Pulmonary artery endothelial cell (primary cell): ENCODE results near the gene DLG2. TPM values are rescaled to one million over a fixed set of nuclear protein-coding genes. Genes with fewer than 3 reads are reported as not detected.

ENCODE experiments used
- DNase-seq: peaks from one replicate; pipeline ENCODE4 v3.0.0-alpha.2; 2011; ENCODE audit warnings: low read depth, low spot score
- total RNA-seq: library from RNA; depleted of rRNA; stranded (reverse); fragments of >200 nt; gene quantifications from 2 replicates; pipeline ENCODE4 v1.2.3, GENCODE V29; 2014

The DLG2 gene
- total RNA-seq, 1 donor from 2014 or later: 0.66 TPM

- no peak for DNase-seq
Observed at GRCh38 chr11:83510530-83511460, 2116.3 kb downstream of the DLG2 start.

GRCh38 chr11:83508804-83509203 lies 2118.3 kb downstream of the DLG2 start:
- no peak for DNase-seq

DNA sequence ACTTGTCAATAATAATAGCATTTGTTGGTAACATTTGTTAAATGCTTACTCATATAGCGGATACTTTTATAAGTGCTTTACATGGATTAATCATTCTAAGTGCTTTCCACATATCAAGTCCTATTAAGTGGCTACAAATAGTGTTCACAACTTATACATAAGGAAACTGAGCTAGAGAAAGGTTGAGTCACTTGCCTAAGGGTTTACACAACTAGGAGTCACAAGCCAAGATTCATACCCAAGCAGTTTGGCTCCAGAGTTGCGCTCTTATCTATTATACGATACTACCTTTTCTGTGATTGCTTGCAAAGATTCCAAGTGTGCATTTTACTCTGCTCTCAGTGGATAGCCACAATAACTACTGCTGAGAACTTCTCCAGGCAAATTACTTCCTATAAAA lies 2125.1 kb downstream of the DLG2 start:
- DNase-seq: no peak

- no peak for DNase-seq
Observed at GRCh38 chr11:83493917-83494316, 2133.2 kb downstream of the DLG2 start.

DNA sequence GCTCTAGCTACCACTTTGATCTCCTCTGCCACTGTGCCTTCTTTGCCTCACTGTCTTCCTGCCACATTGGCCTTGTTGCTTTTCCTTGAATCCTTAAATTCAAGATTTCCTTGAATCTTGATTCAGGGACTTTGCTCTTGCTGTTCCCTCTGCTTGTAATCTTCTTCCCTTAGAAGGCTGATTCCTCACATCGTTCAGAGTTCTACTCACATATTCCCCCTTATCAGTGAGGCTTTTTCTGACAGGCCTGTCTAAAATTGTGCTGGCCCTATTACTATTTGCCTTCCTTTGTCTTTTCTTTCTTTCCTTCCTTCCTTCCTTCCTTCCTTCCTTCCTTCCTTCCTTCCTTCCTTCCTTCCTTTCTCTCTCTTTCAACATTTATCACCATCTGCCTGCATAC lies 2134.1 kb downstream of the DLG2 start:
- no peak for DNase-seq

DNA sequence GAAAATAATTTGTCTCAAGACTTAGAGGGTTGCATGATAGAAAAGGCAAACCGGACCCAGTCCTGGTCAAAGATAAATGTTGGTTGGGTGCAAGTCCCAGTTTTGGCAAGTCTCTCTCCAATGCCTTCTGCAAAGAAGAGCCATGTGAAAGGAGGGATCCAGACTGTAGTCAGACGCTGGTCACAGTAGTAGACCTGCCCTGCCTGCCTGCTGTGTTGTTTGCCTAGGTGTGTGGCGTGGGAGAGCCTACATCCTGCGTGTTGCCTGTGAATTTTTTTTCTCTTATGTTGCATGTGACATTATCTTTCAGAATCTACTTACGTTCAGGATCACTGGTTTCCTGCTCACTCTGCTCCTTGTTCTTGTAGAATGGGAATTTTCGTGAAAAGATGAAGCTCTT lies 2143.3 kb downstream of the DLG2 start:
- DNase-seq: no peak

- DNase-seq: no peak
Observed at GRCh38 chr11:83480811-83481210, 2146.3 kb downstream of the DLG2 start.

DNA sequence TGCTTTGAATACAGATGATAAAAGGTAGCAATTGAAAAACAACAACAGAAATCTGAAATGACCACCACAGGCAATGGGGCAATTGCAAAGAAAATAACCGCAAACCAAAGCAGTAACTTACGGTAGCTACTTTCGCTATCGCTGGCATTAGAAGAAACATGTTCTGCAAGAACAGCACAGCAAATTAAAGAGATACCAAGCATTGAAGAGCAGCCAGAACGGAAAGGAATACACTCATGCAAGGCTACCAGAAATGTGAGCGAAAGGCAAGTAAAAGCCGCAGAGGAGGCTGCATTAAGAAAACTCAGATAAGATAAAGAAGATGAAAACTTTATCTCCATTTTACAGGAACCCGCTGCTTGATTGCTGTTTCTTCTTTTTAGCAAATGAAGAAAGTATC lies 2146.9 kb downstream of the DLG2 start:
- no peak for DNase-seq

DNA sequence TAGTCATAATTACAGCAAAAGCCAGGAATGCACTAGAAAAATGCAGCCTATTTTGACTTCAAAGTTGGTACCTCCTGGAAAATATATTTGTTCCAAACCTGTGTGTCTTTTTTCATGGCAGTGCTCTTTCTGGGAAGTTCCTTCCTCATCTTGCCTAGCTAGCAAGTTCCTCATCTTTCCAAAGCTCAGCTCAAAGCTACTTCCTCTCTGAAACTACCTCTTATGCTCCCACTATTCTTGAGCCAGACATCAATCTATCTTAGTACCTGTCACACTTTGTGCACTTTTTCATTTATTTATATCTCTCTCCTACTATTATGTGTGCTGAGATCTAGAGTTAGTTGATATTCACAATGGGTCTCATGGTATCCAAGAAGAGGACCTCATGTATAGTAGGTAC lies 2149.4 kb downstream of the DLG2 start:
- DNase-seq: no peak

- DNase-seq: no peak
Observed at GRCh38 chr11:83475760-83476159, 2151.4 kb downstream of the DLG2 start.

GRCh38 chr11:83473743-83474142 lies 2153.4 kb downstream of the DLG2 start:
- DNase-seq: no peak

DNA sequence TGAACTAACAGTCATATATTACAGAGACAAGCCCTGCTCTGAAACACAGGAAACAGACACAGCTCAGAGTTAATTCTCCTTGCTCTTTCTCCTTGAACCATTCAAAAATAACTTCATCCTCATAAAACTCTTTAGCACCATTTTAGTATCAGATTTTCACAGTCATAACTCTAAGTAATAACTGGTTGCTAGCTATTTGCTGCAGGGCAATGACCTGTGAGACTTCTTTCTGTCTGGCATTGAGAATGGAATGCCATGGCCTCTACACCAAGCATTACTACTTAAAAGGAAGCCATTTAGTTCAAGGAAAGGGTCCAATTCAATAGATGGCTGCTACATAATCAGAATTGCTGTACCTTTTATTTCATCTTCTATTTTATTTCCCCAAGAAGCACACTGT lies 2154.3 kb downstream of the DLG2 start:
- DNase-seq: no peak

GRCh38 chr11:83471831-83472727 lies 2155.1 kb downstream of the DLG2 start:
- no peak for DNase-seq

- no peak for DNase-seq
Observed at GRCh38 chr11:83467837-83468236, 2159.3 kb downstream of the DLG2 start.

DNA sequence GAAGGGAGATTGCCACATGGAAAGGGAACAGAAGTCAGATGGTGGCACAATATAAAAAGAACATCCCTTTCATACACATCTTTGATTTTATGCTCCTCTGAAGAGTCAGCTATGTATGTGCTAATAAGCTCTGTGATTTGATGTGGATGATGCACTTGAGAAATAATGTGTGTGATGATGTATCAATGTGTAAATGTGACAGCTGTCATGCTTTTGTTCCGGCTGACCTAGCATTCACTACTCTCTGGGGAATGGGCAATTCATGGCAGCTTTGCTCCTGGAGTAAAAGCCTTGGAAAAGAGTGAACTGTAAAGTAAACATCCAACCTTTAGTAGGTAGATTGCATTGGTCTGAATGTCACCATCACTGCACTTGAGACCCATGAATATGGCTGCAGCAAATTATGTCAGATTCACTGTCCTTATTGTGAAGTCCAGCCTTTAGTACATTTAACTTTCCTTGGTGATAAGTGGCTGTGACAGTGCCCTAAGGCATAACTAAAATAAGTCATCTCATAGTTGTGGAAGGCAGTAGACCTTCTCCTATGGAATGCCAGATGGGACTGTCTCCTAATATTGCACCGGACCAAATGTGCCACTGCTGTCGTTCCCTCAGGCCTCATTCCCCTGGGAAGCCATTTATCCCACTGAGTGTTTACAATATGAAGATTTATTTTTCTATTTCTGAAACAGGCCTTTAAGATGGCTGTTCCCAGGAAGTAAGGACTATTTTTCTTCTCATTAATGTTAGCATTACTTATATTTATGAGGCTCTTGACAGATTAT lies 2162.8 kb downstream of the DLG2 start:
- DNase-seq: no peak

DNA sequence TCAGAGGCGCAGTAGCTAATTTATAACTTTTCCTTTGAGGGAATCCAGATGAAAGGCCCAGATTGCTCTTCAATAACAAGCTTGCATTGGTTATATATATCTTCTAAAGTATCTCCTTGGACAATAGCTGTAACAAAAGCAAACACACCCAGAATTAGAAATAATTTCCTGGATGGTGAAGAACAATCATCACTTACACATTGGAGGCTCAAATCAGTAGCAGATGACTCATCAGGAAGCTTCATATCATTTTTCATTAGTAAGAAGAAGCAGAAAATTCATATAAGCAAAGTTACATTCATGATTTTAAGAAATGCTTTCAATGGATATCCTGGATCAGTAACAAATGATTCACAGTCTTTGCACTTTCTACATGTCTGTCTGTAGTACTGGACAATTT lies 2167.3 kb downstream of the DLG2 start:
- DNase-seq: no peak

DNA sequence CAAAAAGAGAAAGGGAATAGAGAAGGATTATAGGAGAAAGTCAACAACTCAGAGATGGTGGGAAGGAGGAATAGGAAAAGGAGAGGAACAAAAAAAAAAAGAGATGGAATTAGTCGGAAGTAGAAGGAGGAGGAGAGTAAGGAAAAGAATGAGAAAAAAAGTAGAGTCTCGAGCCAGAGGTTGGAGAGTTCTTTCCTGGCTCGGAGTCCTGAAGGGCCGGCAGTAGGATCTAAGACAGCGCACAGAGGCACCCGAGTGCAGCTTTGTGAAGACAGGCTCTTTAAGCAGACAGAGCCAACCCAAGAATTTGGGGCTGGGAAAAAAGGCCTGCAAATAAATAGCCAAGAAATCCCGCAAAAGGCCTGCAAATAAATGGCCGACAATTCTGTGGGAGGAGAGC lies 2170.6 kb downstream of the DLG2 start:
- DNase-seq: no peak

DNA sequence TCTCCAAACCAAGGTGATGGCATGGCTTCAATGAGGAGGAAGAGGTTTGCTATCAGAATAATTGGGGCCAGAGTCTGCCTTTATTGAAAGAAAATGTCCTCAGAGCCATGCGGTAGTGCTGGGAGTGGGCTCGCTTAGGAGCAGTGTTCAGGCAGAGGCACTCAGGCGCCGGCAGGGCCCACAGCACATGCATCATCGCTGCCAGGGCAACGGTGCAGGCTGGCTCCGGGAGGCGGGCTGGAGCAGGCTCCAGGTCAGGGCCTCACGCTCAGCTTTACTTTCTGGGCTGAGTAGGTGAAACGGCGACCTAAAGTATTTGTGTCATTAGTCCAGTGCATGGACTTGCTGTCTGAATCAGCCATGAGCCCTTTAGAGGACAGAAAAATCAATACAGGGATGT lies 2171.1 kb downstream of the DLG2 start:
- no peak for DNase-seq

DNA sequence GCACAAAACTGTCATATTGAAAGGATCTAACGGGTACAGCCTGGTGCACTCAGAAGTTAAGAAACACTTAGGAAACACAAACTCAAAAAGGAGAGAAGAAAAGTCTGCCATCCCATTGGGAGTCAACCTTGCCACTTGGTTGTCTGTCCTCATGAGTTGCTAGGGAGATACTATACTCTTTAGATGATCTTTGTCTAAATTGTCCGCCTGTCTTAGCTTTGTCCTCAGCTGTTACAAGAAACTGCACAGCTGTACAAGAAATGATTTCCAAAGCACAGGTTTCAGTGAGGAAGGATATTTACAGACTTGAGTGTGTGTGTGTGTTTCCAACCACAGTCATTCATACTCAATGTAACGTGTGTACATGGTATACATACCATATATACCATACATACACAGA lies 2171.8 kb downstream of the DLG2 start:
- DNase-seq: no peak

- DNase-seq: no peak
Observed at GRCh38 chr11:83454674-83455073, 2172.5 kb downstream of the DLG2 start.

- DNase-seq: no peak
Observed at GRCh38 chr11:83449338-83449913, 2177.7 kb downstream of the DLG2 start.
